Stomach (tissue), 19 donors: ENCODE measurements around the gene KLHDC7A. TPM values are rescaled to one million over a fixed set of nuclear protein-coding genes. Genes with fewer than 3 reads are reported as not detected.

Experiments used
- DNase-seq, 2 donors: peaks; one replicate each; pipeline versions ENCODE4 v3.0.0 to v3.0.0-alpha.2; 2013 to 2019
- H3K27ac ChIP-seq, 5 donors: fragments of 200-600 bp in 4 of 5; sonication (generic) in 4 of 5; one replicate each; pipeline ENCODE4 v1.5.1; 2013 to 2019; ENCODE audit warnings: mild to moderate bottlenecking in 1 of 5, moderate library complexity in 1 of 5
- H3K27me3 ChIP-seq, 3 donors: fragments of 200-600 bp; sonication (generic); one replicate each; pipeline ENCODE4 v1.5.1; 2017 to 2019; ENCODE audit warnings: mixed run types in 1 of 3
- H3K36me3 ChIP-seq, 4 donors: fragments of 200-600 bp; sonication (generic); 1 replicate in 3 of 4; 2 replicates in 1 of 4; pipeline ENCODE4 v1.5.1; 2016 to 2019
- H3K4me1 ChIP-seq, 4 donors: fragments of 200-600 bp; sonication (generic); one replicate each; pipeline ENCODE4 v1.5.1; 2016 to 2019
- H3K4me3 ChIP-seq, 4 donors: fragments of 200-600 bp; sonication (generic) in 3 of 4; one replicate each; pipeline ENCODE4 v1.5.1; 2016 to 2019; ENCODE audit warnings: mild to moderate bottlenecking in 1 of 4
- H3K9me3 ChIP-seq, 4 donors: fragments of 200-600 bp; sonication (generic); one replicate each; pipeline ENCODE4 v1.5.1; 2016 to 2019
- CTCF ChIP-seq, 7 experiments: fragments of 450-650 bp in 4 of 7; fragments of 200-600 bp in 3 of 7; sonication (generic) in 3 of 7; IDR thresholded peaks; one replicate each; pipeline ENCODE4 v1.5.1; 2016 to 2019; ENCODE audit warnings: antibody characterized with exemption in 7 of 7, control low read depth in 2 of 7, mild to moderate bottlenecking in 1 of 7
- EP300 ChIP-seq: sonication (generic); formaldehyde crosslinking; IDR thresholded peaks from one replicate; pipeline ENCODE4 v1.6.1; 2017; ENCODE audit warnings: antibody characterized with exemption
- POLR2A ChIP-seq, 4 donors: fragments of 450-650 bp; IDR thresholded peaks; one replicate each; pipeline ENCODE4 v1.6.1; 2016; ENCODE audit warnings: antibody characterized with exemption in 4 of 4, control low read depth in 2 of 4, mild to moderate bottlenecking in 1 of 4, moderate library complexity in 1 of 4
- POLR2AphosphoS5 ChIP-seq, 3 donors: sonication (generic); formaldehyde crosslinking; IDR thresholded peaks; one replicate each; pipeline ENCODE4 v1.6.1; 2016; ENCODE audit warnings: antibody characterized with exemption in 3 of 3
- WGBS, 5 donors: extraction: QIAGEN DNeasy Blood & Tissue Kit in 3 of 5; methylation state at CpG; one replicate each; pipeline versions ENCODE4 v1.1.5 to v1.1.7; 2013 to 2018; 5-methylcytosine and 5-hydroxymethylcytosine counted together
- intact Hi-C: fragments of 100-400 bp; cut with DNase I; formaldehyde crosslinking; loops from one replicate; pipeline ENCODE4 v1.15.1; 2023; ENCODE audit warnings: low total_unique reads
- long read RNA-seq, 10 donors: transcript quantifications; one replicate each; lab custom pipeline, GENCODE V29; 2026
- polyA plus RNA-seq, 3 donors: library from polyadenylated mRNA; stranded (reverse); fragments of 200-250 nt; gene quantifications; one replicate each; pipeline ENCODE4 v1.2.3, GENCODE V29; 2013
- total RNA-seq, 5 donors: library from RNA; depleted of rRNA; stranded (reverse); fragments of >200 nt; gene quantifications; one replicate each; pipeline versions ENCODE4 v1.1.0 to v1.2.3, GENCODE V29; 2014 to 2016
- donor health status: healthy with polysubstance abuse.
- donor health status: Bipolar disorder and iron deficiency.
- donor health status: healthy.

The KLHDC7A gene
- total RNA-seq (1 to 10 TPM in 4 of 5 donors, under 1 TPM in 1; 0.29 to 8.9 (median 4.9) TPM), polyA plus RNA-seq (1 to 10 TPM in 1 of 3 donors, under 1 TPM in 2; 0.92 to 1.9 (median 0.93) TPM)
- long read RNA-seq, donor 1, full-length matches to known transcripts, result 1 of 1 reads
- long read RNA-seq, donor 1, partial matches to known transcripts, result 0 of 1 reads
- long read RNA-seq, donor 1, other reads (novel, unspliced or antisense), result 0 of 1 reads
- long read RNA-seq, donor 2, result 0 reads
- long read RNA-seq, donor 3, full-length matches to known transcripts, result 2 of 2 reads
- long read RNA-seq, donor 3, partial matches to known transcripts, result 0 of 2 reads
- long read RNA-seq, donor 3, other reads (novel, unspliced or antisense), result 0 of 2 reads
- long read RNA-seq, donor 4, result 0 reads
- long read RNA-seq, donor 5, result 0 reads
- long read RNA-seq, donor 6, result 0 reads
- long read RNA-seq, donor 7, result 0 reads
- long read RNA-seq, donor 8, result 0 reads
- long read RNA-seq, donor 9, full-length matches to known transcripts, result 1 of 1 reads
- long read RNA-seq, donor 9, partial matches to known transcripts, result 0 of 1 reads
- long read RNA-seq, donor 9, other reads (novel, unspliced or antisense), result 0 of 1 reads
- long read RNA-seq, donor 10, full-length matches to known transcripts, result 1 of 1 reads
- long read RNA-seq, donor 10, partial matches to known transcripts, result 0 of 1 reads
- long read RNA-seq, donor 10, other reads (novel, unspliced or antisense), result 0 of 1 reads

GRCh38 chr1:18480315-18481189, at the start of gene KLHDC7A:
TSS of gene KLHDC7A (plus strand) at chr1:18480930. CDS start at chr1:18480982, 52 bp downstream.
- Histone ChIP-seq H3K36me3 (no peaks in the 10 kb centered on the region), H3K27me3 (peaks cover 0 to 23% (median 0%) of the 10 kb centered on the region in 3 donors), H3K9me3 (no peaks in the 10 kb centered on the region), H3K4me1 (peaks cover 30 to 42% (median 37%) of the 10 kb centered on the region in 4 donors), H3K27ac (peak within 1 kb of the TSS; percentile 85 to 89 (median 88)), H3K4me3 (peak within 1 kb of the TSS; percentile 5 to 37 (median 24))
- intact Hi-C loops, result no loop called here
- peak; percentile 77 to 90 for DNase-seq
- peak in 2 of 3 donors; percentile 57 to 67 for TF ChIP-seq POLR2AphosphoS5 (IDR thresholded peaks at IDR 0.05)
- TF ChIP-seq EP300, result no peak
- no peak for TF ChIP-seq POLR2A (IDR thresholded peaks at IDR 0.05)
- WGBS, 5 donors, result 17 to 33% (median 24%) methylated on average over 8 to 13 of the region's 13 CpGs

- intact Hi-C loops, result no loop called here
- 54 to 71% (median 62%) methylated on average over 3 of the region's 3 CpGs for WGBS, 5 donors
- no peaks in the 10 kb centered on the region for H3K36me3 ChIP-seq
These were observed 46.7 kb upstream of the KLHDC7A start for GRCh38 chr1:18434041-18434440.

GRCh38 chr1:18440385-18441226, 40.1 kb upstream of the KLHDC7A start:
- WGBS, 5 donors, result 23 to 45% (median 30%) methylated on average over 5 of the region's 5 CpGs
- intact Hi-C loops, result no loop called here
- DNase-seq, result peak; percentile 26 to 39

More at GRCh38 chr1:18434041-18434440, 46.7 kb upstream of the KLHDC7A start:
- Histone ChIP-seq H3K27ac (no peak overlapping the region), H3K27me3 (peaks cover 0 to 4% (median 0%) of the 10 kb centered on the region in 3 donors), H3K4me1 (no peaks in the 10 kb centered on the region), H3K9me3 (peaks cover 0 to 20% (median 15%) of the 10 kb centered on the region in 4 donors), H3K4me3 (no peak overlapping the region)
- no peak for TF ChIP-seq POLR2A (IDR thresholded peaks at IDR 0.05)
- no peak for DNase-seq

GRCh38 chr1:18443587-18444520, 36.9 kb upstream of the KLHDC7A start:
- WGBS, 5 donors, result 63 to 80% (median 67%) methylated on average over 11 of the region's 11 CpGs
- no peaks in the 10 kb centered on the region for H3K9me3 ChIP-seq
- no peak overlapping the region for H3K4me3 ChIP-seq
- H3K27me3 ChIP-seq, result peaks cover 0 to 8% (median 0%) of the 10 kb centered on the region in 3 donors
- no peak overlapping the region for H3K27ac ChIP-seq
- H3K36me3 ChIP-seq, result no peaks in the 10 kb centered on the region
- TF ChIP-seq EP300 (no peak), POLR2A (IDR thresholded peaks at IDR 0.05) (no peak), POLR2AphosphoS5 (IDR thresholded peaks at IDR 0.05) (no peak), CTCF (IDR thresholded peaks at IDR 0.05) (no peak)
- intact Hi-C loops, result no loop called here
- no peak for DNase-seq
- peaks cover 0 to 9% (median 0%) of the 10 kb centered on the region in 4 donors for H3K4me1 ChIP-seq

More at GRCh38 chr1:18440385-18441226, 40.1 kb upstream of the KLHDC7A start:
- H3K36me3 ChIP-seq, result no peaks in the 10 kb centered on the region
- peaks cover 0 to 6% (median 4%) of the 10 kb centered on the region in 4 donors for H3K9me3 ChIP-seq
- no peak overlapping the region for H3K27ac ChIP-seq
- H3K4me3 ChIP-seq, result no peak overlapping the region
- peaks cover 0 to 9% (median 0%) of the 10 kb centered on the region in 3 donors for H3K27me3 ChIP-seq
- H3K4me1 ChIP-seq, result peaks cover 0 to 9% (median 0%) of the 10 kb centered on the region in 4 donors
- no peak for TF ChIP-seq POLR2A (IDR thresholded peaks at IDR 0.05)
- TF ChIP-seq POLR2AphosphoS5 (IDR thresholded peaks at IDR 0.05), result peak in 2 of 3 donors; percentile 28 to 61
